ENCODE measurements around the gene PCNX2.

PCNX2 gene

GRCh38 chr1:233299450-233299849, 3.9 kb upstream of the PCNX2 start:
- in situ Hi-C loops (cut with HindIII; ENCODE audit: low sequenced_read_pairs), result no loop called here

GRCh38 chr1:233295975-233296322, 424 bp upstream of the PCNX2 start:
- no peak for DNase-seq (ENCODE audit: low read depth, low spot score)
- in situ Hi-C loops (cut with HindIII; ENCODE audit: low sequenced_read_pairs), result no loop called here
- H3K4me3 ChIP-seq (ENCODE audit: low read depth, low read length), result peak overlapping the region; percentile 77
- no peak for TF ChIP-seq CTCF (IDR thresholded peaks at IDR 0.05; ENCODE audit: low read depth, low read length)

More at GRCh38 chr1:233299450-233299849, 3.9 kb upstream of the PCNX2 start:
- DNase-seq (ENCODE audit: low read depth, low spot score), result no peak
- TF ChIP-seq CTCF (IDR thresholded peaks at IDR 0.05; ENCODE audit: low read depth, low read length), result no peak
- no peak overlapping the region for H3K4me3 ChIP-seq (ENCODE audit: low read depth, low read length)

GRCh38 chr1:233294913-233295236, 650 bp downstream of the PCNX2 start:
- H3K4me3 ChIP-seq (ENCODE audit: low read depth, low read length), result peak overlapping the region; percentile 77
- DNase-seq (ENCODE audit: low read depth, low spot score), result peak; percentile 58
- TF ChIP-seq CTCF (IDR thresholded peaks at IDR 0.05; ENCODE audit: low read depth, low read length), result no peak
- in situ Hi-C loops (cut with HindIII; ENCODE audit: low sequenced_read_pairs), result no loop called here

GRCh38 chr1:233293556-233294446, 1.7 kb downstream of the PCNX2 start:
- H3K4me3 ChIP-seq (ENCODE audit: low read depth, low read length), result no peak overlapping the region
- TF ChIP-seq CTCF (IDR thresholded peaks at IDR 0.05; ENCODE audit: low read depth, low read length), result no peak
- DNase-seq (ENCODE audit: low read depth, low spot score), result no peak
- in situ Hi-C loops (cut with HindIII; ENCODE audit: low sequenced_read_pairs), result no loop called here

GRCh38 chr1:233290396-233291034, 5.0 kb downstream of the PCNX2 start:
- H3K4me3 ChIP-seq (ENCODE audit: low read depth, low read length), result no peak overlapping the region
- DNase-seq (ENCODE audit: low read depth, low spot score), result no peak
- TF ChIP-seq CTCF (IDR thresholded peaks at IDR 0.05; ENCODE audit: low read depth, low read length), result no peak
- in situ Hi-C loops (cut with HindIII; ENCODE audit: low sequenced_read_pairs), result no loop called here

- in situ Hi-C loops (cut with HindIII; ENCODE audit: low sequenced_read_pairs), result no loop called here
- no peak for DNase-seq (ENCODE audit: low read depth, low spot score)
- no peak overlapping the region for H3K4me3 ChIP-seq (ENCODE audit: low read depth, low read length)
- TF ChIP-seq CTCF (IDR thresholded peaks at IDR 0.05; ENCODE audit: low read depth, low read length), result no peak
These were observed 5.8 kb downstream of the PCNX2 start for GRCh38 chr1:233289676-233290075.
